HT1080 (cell line): ENCODE results near the gene MICAL3. TPM values are rescaled to one million over a fixed set of nuclear protein-coding genes. Genes with fewer than 3 reads are reported as not detected.

Experiments used
- DNase-seq: peaks from one replicate; pipeline ENCODE4 v3.0.0-alpha.2; 2015; ENCODE audit warnings: low read depth
- small RNA-seq: library from RNA; depleted of rRNA; stranded (forward); fragments of <200 nt; gene quantifications from one replicate; pipeline ENCODE3, GENCODE V24; 2014
- total RNA-seq: library from RNA; depleted of rRNA; stranded (reverse); fragments of >200 nt; shearing (Covaris generic); gene quantifications from 2 replicates; pipeline ENCODE4 v1.2.3, GENCODE V29; 2014; rRNA removed

The MICAL3 gene
- total RNA-seq, 1 experiment from 2014 or later = 29.2 TPM

DNA sequence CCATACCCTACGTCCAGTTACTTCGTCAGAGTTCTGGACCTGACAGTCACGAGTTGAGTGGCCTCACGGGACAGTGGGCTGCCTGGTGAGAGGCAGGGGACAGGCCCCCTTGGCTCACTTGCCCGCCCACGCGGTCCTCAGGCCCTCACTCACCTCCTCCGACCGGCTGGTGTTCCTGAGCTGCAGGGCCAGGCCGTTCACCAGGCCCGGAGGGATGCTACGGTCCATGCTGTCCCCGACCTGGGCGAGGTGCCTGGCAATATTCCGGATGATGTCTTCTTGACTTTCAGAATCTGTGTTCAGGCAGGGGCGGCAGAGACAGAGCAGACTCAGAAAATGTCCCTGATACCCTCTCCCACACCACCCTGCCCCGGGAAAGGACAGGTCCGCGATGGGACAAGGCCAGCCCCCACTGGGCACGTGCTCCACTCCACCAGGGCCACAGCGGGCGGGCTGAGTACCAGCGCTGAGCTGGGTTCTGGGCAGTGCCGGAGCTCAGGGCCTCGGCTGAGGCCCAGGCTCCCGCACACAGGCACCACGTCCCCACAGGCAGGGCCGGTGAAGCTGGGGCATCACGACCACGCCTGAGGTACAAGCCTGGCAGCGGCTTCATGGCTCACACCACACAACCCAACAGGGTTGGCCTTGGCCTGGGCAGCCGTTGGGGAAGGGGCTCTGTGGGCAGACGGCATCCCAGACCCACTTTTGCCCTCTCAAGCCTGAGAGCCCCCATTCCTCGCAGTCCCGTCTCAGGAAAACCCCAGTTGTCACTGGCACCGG, 285.0 kb downstream of the MICAL3 start:
- DNase-seq = no peak

DNA sequence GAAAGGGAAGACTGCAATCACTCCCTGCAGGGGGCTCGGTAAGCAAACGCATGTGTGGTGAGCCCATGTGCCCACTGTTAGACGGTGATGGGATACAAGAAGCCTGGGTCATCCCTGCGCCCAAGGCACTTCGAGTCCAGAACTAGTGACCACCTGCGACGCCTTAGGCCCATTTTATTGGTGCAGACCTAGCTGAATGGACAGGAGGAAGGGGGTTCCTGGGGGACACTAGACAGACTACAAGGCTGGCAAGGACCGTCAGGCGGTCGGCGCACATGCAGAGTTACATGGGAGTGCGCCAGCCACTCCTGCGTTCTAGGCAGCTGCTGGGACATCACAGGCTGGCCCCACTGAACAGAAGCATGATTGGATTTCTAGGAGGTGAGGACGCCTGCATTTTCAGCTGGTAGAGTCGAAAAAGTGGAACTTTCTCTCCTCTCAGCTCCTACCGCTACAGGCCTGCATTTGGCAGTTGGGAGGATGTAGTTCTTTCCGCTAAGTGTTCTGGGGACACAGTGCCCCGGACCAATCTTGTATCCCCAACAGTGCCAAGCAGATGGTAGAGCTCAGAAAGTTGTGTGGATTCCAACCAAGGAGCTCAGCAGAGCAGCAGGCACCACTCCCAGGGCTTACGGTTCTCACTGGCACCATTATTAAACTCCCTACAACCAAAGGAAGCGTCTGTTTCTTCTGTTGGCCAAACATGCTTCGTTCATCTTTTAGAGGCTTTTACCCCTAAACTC, 285.8 kb downstream of the MICAL3 start:
- no peak for DNase-seq

Small RNAs within 50 kb of the gene (small RNA-seq; reads per million reads assigned to genes)
- gene MIR3198-1 = not detected
- not detected for gene MIR648

Other genes starting within 250 kb of the MICAL3 start
- gene PEX26, start 53.4 kb upstream of the MICAL3 start, total RNA-seq = 46.2 and 50.9 TPM in 2 replicates
- gene TUBA8, start 86.2 kb upstream of the MICAL3 start, total RNA-seq = 0.06 and 0.17 TPM in 2 replicates
- gene USP18, start 125.6 kb upstream of the MICAL3 start, total RNA-seq = 2.3 and 3.9 TPM in 2 replicates